Adipose tissue (tissue), 3 donors: Measurements from ENCODE around the gene MTRF1. TPM values are rescaled to one million over a fixed set of nuclear protein-coding genes. Genes with fewer than 3 reads are reported as not detected.
"Not testable (repeated sequence)": the region's sequence is repeated elsewhere in the genome, so short reads cannot be mapped to it uniquely, and the experiment has no call there.

Source experiments
- H3K27ac ChIP-seq: one replicate; pipeline ENCODE4 v1.5.1; 2013; ENCODE audit warnings: low read depth, low read length
- WGBS, 3 donors: extraction: QIAGEN DNeasy Blood & Tissue Kit; methylation state at CpG; one replicate each; pipeline ENCODE4 v1.1.7; 2013; 5-methylcytosine and 5-hydroxymethylcytosine counted together
- polyA plus RNA-seq, 3 donors: library from polyadenylated mRNA; stranded (reverse); fragments of 200-250 nt; gene quantifications; one replicate each; pipeline ENCODE4 v1.2.3, GENCODE V29; 2013
- donor health status: healthy with polysubstance abuse.
- donor health status: Bipolar disorder and iron deficiency.
- donor health status: healthy.

MTRF1 gene
- polyA plus RNA-seq, 3 donors = 5.2 to 6.0 (median 5.6) TPM

- 83 to 91% (median 90%) methylated on average over 5 of the region's 5 CpGs for WGBS, 3 donors
- no peak overlapping the region for H3K27ac ChIP-seq
Observed at GRCh38 chr13:41286370-41286769, 23.0 kb upstream of the MTRF1 start.

- WGBS, 3 donors = 89 to 93% (median 91%) methylated on average over 13 of the region's 13 CpGs
Observed at GRCh38 chr13:41284512-41285288, 21.3 kb upstream of the MTRF1 start.

GRCh38 chr13:41282129-41282571 lies 18.8 kb upstream of the MTRF1 start:
- no peak overlapping the region for H3K27ac ChIP-seq
- WGBS, 3 donors = 53 to 71% (median 65%) methylated on average over 5 of the region's 5 CpGs

More at GRCh38 chr13:41284512-41285288, 21.3 kb upstream of the MTRF1 start:
- no peak overlapping the region for H3K27ac ChIP-seq

GRCh38 chr13:41279156-41279555 lies 15.8 kb upstream of the MTRF1 start:
- not testable (repeated sequence) for H3K27ac ChIP-seq
- 55 to 68% (median 64%) methylated on average over 2 of the region's 2 CpGs for WGBS, 3 donors

GRCh38 chr13:41276824-41277223 lies 13.4 kb upstream of the MTRF1 start:
- no peak overlapping the region for H3K27ac ChIP-seq

GRCh38 chr13:41274881-41275280 lies 11.5 kb upstream of the MTRF1 start:
- H3K27ac ChIP-seq = no peak overlapping the region
- 93 to 96% (median 95%) methylated on average over 11 of the region's 11 CpGs for WGBS, 3 donors

- WGBS, 3 donors = 34 to 83% (median 70%) methylated on average over 3 of the region's 3 CpGs
- no peak overlapping the region for H3K27ac ChIP-seq
Observed at GRCh38 chr13:41273831-41274441, 10.6 kb upstream of the MTRF1 start.

GRCh38 chr13:41271456-41272285 lies 8.3 kb upstream of the MTRF1 start:
- WGBS, 3 donors = 82 to 85% (median 85%) methylated on average over 6 of the region's 6 CpGs
- no peak overlapping the region for H3K27ac ChIP-seq

- H3K27ac ChIP-seq = no peak overlapping the region
- WGBS, 3 donors = 31 to 41% (median 35%) methylated on average over 1 of the region's 1 CpG
Observed at GRCh38 chr13:41268764-41269163, 5.4 kb upstream of the MTRF1 start.

GRCh38 chr13:41267106-41267505 lies 3.7 kb upstream of the MTRF1 start:
- no peak overlapping the region for H3K27ac ChIP-seq

GRCh38 chr13:41259875-41260501 lies 3.4 kb downstream of the MTRF1 start:
- no peak overlapping the region for H3K27ac ChIP-seq
- WGBS, 3 donors = 33 to 95% (median 93%) methylated on average over 6 of the region's 6 CpGs

GRCh38 chr13:41257535-41257934 lies 5.8 kb downstream of the MTRF1 start:
- no peak overlapping the region for H3K27ac ChIP-seq

- H3K27ac ChIP-seq = no peak overlapping the region
- 33 to 96% (median 88%) methylated on average over 1 of the region's 1 CpG for WGBS, 3 donors
Observed at GRCh38 chr13:41254902-41255301, 8.5 kb downstream of the MTRF1 start.

- H3K27ac ChIP-seq = no peak overlapping the region
Observed at GRCh38 chr13:41250993-41251392, 12.4 kb downstream of the MTRF1 start.

GRCh38 chr13:41246969-41247680 lies 16.3 kb downstream of the MTRF1 start:
- 84 to 95% (median 95%) methylated on average over 8 of the region's 8 CpGs for WGBS, 3 donors
- no peak overlapping the region for H3K27ac ChIP-seq

GRCh38 chr13:41244556-41244955 lies 18.8 kb downstream of the MTRF1 start:
- H3K27ac ChIP-seq = no peak overlapping the region
- WGBS, 3 donors = 81 to 88% (median 87%) methylated on average over 3 of the region's 3 CpGs

- WGBS, 3 donors = 88 to 95% (median 93%) methylated on average over 4 of the region's 4 CpGs
- no peak overlapping the region for H3K27ac ChIP-seq
Observed at GRCh38 chr13:41241626-41242025, 21.8 kb downstream of the MTRF1 start.

GRCh38 chr13:41236369-41236768 lies 27.0 kb downstream of the MTRF1 start:
- WGBS, 3 donors = 18 to 95% (median 95%) methylated on average over 1 of the region's 1 CpG
- H3K27ac ChIP-seq = no peak overlapping the region
